Measurements from ENCODE around the gene ACTR3. TPM values are rescaled to one million over a fixed set of nuclear protein-coding genes. Genes with fewer than 3 reads are reported as not detected.

ACTR3 gene
- total RNA-seq, 1 experiment from 2014 or later: 296 TPM

DNA sequence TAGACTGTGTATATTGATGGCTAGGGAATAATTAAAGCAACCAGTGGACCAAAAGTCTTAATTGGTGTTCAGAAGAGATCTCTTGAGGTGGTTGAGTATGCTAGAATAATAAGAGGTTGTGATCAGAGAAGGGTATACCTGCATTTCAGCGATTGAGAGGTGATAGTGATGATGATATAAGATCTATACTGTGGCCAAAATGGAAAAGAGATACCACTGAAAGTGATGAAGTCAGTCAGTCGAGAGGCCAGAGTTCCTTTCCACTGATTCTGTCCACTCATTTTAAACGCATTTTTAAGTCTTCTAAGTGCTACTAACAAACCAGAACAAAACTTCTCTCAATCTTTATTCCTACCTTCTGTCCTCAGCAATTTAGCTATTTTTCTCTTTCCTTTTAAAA lies 32.9 kb downstream of the ACTR3 start:
- no peak for TF ChIP-seq CTCF (IDR thresholded peaks at IDR 0.05; ENCODE audit: unreplicated experiment)
- Mint-ChIP-seq H3K4me3 (ENCODE audit: low read depth, unreplicated experiment) (no peak overlapping the region), H3K27ac (ENCODE audit: unreplicated experiment) (no peak overlapping the region), H3K4me1 (ENCODE audit: low read depth, unreplicated experiment) (peaks cover 2% of the 10 kb centered on the region), H3K27me3 (ENCODE audit: unreplicated experiment) (no peaks in the 10 kb centered on the region), H3K36me3 (ENCODE audit: insufficient read depth, unreplicated experiment) (peaks cover 42% of the 10 kb centered on the region), H3K9me3 (ENCODE audit: low read depth, unreplicated experiment) (no peaks in the 10 kb centered on the region)
- BruUV-seq (replicated peaks): no TSS peak
- intact Hi-C loops (cut with micrococcal nuclease; ENCODE audit: unreplicated experiment): no loop called here
- CTCF ChIA-PET: no interaction called here
- DNase-seq: no peak

DNA sequence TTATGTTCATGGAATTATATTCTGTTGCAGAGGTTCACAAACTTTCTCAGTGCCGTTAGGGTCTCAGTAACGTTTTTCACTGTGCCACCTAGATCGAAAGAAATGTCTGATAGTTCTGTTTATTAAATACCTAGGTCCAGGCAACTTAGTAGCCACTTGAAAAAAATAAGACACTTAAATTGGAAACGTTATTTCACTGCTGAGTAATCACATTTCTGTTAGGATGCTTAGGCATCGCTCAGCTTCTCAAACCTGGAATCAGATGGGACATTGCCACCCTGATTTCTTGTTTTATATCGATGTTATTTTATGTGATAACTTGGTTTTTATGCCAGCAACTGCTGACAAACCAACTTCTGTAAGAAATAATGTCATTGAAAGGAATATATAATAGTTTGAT lies 36.0 kb downstream of the ACTR3 start:
- DNase-seq: no peak
- H3K9me3 Mint-ChIP-seq (ENCODE audit: low read depth, unreplicated experiment): no peaks in the 10 kb centered on the region
- CTCF ChIA-PET: no interaction called here
- H3K4me1 Mint-ChIP-seq (ENCODE audit: low read depth, unreplicated experiment): no peaks in the 10 kb centered on the region
- BruUV-seq (replicated peaks): no TSS peak
- TF ChIP-seq CTCF (IDR thresholded peaks at IDR 0.05; ENCODE audit: unreplicated experiment): no peak
- H3K4me3 Mint-ChIP-seq (ENCODE audit: low read depth, unreplicated experiment): no peak overlapping the region
- no peaks in the 10 kb centered on the region for H3K27me3 Mint-ChIP-seq (ENCODE audit: unreplicated experiment)
- peaks cover 39% of the 10 kb centered on the region for H3K36me3 Mint-ChIP-seq (ENCODE audit: insufficient read depth, unreplicated experiment)
- H3K27ac Mint-ChIP-seq (ENCODE audit: unreplicated experiment): no peak overlapping the region
- intact Hi-C loops (cut with micrococcal nuclease; ENCODE audit: unreplicated experiment): no loop called here

GRCh38 chr2:113926314-113926713 lies 36.4 kb downstream of the ACTR3 start:
- no peak overlapping the region for H3K4me3 Mint-ChIP-seq (ENCODE audit: low read depth, unreplicated experiment)
- no peak for DNase-seq
- no peaks in the 10 kb centered on the region for H3K9me3 Mint-ChIP-seq (ENCODE audit: low read depth, unreplicated experiment)
- no peak for TF ChIP-seq CTCF (IDR thresholded peaks at IDR 0.05; ENCODE audit: unreplicated experiment)
- no peaks in the 10 kb centered on the region for H3K4me1 Mint-ChIP-seq (ENCODE audit: low read depth, unreplicated experiment)
- BruUV-seq (replicated peaks): no TSS peak
- CTCF ChIA-PET: no interaction called here
- intact Hi-C loops (cut with micrococcal nuclease; ENCODE audit: unreplicated experiment): no loop called here
- no peaks in the 10 kb centered on the region for H3K27me3 Mint-ChIP-seq (ENCODE audit: unreplicated experiment)
- H3K36me3 Mint-ChIP-seq (ENCODE audit: insufficient read depth, unreplicated experiment): peaks cover 40% of the 10 kb centered on the region
- no peak overlapping the region for H3K27ac Mint-ChIP-seq (ENCODE audit: unreplicated experiment)

GRCh38 chr2:113930448-113930847 lies 40.6 kb downstream of the ACTR3 start:
- CTCF ChIA-PET: no interaction called here
- Mint-ChIP-seq H3K9me3 (ENCODE audit: low read depth, unreplicated experiment) (no peaks in the 10 kb centered on the region), H3K27me3 (ENCODE audit: unreplicated experiment) (no peaks in the 10 kb centered on the region), H3K27ac (ENCODE audit: unreplicated experiment) (no peak overlapping the region), H3K4me3 (ENCODE audit: low read depth, unreplicated experiment) (no peak overlapping the region), H3K4me1 (ENCODE audit: low read depth, unreplicated experiment) (no peaks in the 10 kb centered on the region), H3K36me3 (ENCODE audit: insufficient read depth, unreplicated experiment) (peaks cover 46% of the 10 kb centered on the region)
- DNase-seq: no peak
- intact Hi-C loops (cut with micrococcal nuclease; ENCODE audit: unreplicated experiment): no loop called here
- TF ChIP-seq CTCF (IDR thresholded peaks at IDR 0.05; ENCODE audit: unreplicated experiment): no peak
- no TSS peak for BruUV-seq (replicated peaks)

GRCh38 chr2:113937501-113937900 lies 47.6 kb downstream of the ACTR3 start:
- Mint-ChIP-seq H3K27me3 (ENCODE audit: unreplicated experiment) (no peaks in the 10 kb centered on the region), H3K4me3 (ENCODE audit: low read depth, unreplicated experiment) (no peak overlapping the region), H3K9me3 (ENCODE audit: low read depth, unreplicated experiment) (peaks cover 9% of the 10 kb centered on the region), H3K36me3 (ENCODE audit: insufficient read depth, unreplicated experiment) (peaks cover 54% of the 10 kb centered on the region), H3K27ac (ENCODE audit: unreplicated experiment) (no peak overlapping the region), H3K4me1 (ENCODE audit: low read depth, unreplicated experiment) (no peaks in the 10 kb centered on the region)
- TF ChIP-seq CTCF (IDR thresholded peaks at IDR 0.05; ENCODE audit: unreplicated experiment): no peak
- no TSS peak for BruUV-seq (replicated peaks)
- CTCF ChIA-PET: no interaction called here
- intact Hi-C loops (cut with micrococcal nuclease; ENCODE audit: unreplicated experiment): no loop called here
- no peak for DNase-seq
